CD14-positive monocyte (primary cell): ENCODE results near the gene ALDH4A1. TPM values are rescaled to one million over a fixed set of nuclear protein-coding genes. Genes with fewer than 3 reads are reported as not detected.

ENCODE experiments used
- DNase-seq, 3 donors: peaks; one replicate each; pipeline ENCODE4 v3.0.0-alpha.2; 2011 to 2022
- H2AFZ ChIP-seq: 2 replicates; pipeline ENCODE4 v1.6.0; 2012; ENCODE audit warnings: mild to moderate bottlenecking, low read depth, low read length, inconsistent platforms; ENCODE audit not compliant: insufficient read depth, poor library complexity, severe bottlenecking
- H3K27ac ChIP-seq, 2 donors: 1 replicate in 1 of 2; 2 replicates in 1 of 2; pipeline ENCODE4 v1.5.1; 2012 to 2013; ENCODE audit warnings: low read length in 2 of 2, control low read depth in 1 of 2, inconsistent platforms in 1 of 2, low read depth in 1 of 2, mild to moderate bottlenecking in 1 of 2
- H3K27me3 ChIP-seq, 2 donors: one replicate each; pipeline versions ENCODE4 v1.6.0 to v1.6.1; 2011 to 2013; ENCODE audit warnings: low read length in 2 of 2; ENCODE audit not compliant: control insufficient read depth in 2 of 2, insufficient read depth in 2 of 2
- H3K36me3 ChIP-seq, 2 donors: replicated peaks in 1 of 2; 1 replicate in 1 of 2; 2 replicates in 1 of 2; pipeline versions ENCODE4 v1.5.1 to v1.6.1; 2012 to 2013; ENCODE audit warnings: low read length in 2 of 2, control low read depth in 1 of 2, inconsistent platforms in 1 of 2, mild to moderate bottlenecking in 1 of 2; ENCODE audit not compliant: insufficient read depth in 2 of 2, control insufficient read depth in 1 of 2
- H3K4me1 ChIP-seq, 2 donors: 1 replicate in 1 of 2; 2 replicates in 1 of 2; pipeline versions ENCODE4 v1.5.1 to v1.6.1; 2012 to 2013; ENCODE audit warnings: low read length in 2 of 2, control low read depth in 1 of 2, inconsistent platforms in 1 of 2, mild to moderate bottlenecking in 1 of 2, moderate library complexity in 1 of 2; ENCODE audit not compliant: insufficient read depth in 2 of 2, control insufficient read depth in 1 of 2
- H3K4me2 ChIP-seq: replicated peaks from 2 replicates; pipeline ENCODE3; 2012; ENCODE audit warnings: low read length, moderate library complexity, mild to moderate bottlenecking; ENCODE audit not compliant: poor library complexity, severe bottlenecking; ENCODE audit errors: extremely low read depth
- H3K4me3 ChIP-seq, 3 experiments: fragments of 200-600 bp in 1 of 3; sonication (generic) in 1 of 3; replicated peaks in 1 of 3; 1 replicate in 2 of 3; 2 replicates in 1 of 3; pipeline ENCODE4 v1.5.1; 2011 to 2013; ENCODE audit warnings: low read length in 3 of 3, mild to moderate bottlenecking in 3 of 3, control low read depth in 2 of 3, low read depth in 2 of 3, inconsistent platforms in 1 of 3, moderate library complexity in 1 of 3
- H3K79me2 ChIP-seq: 2 replicates; pipeline ENCODE4 v1.6.0; 2012; ENCODE audit warnings: mild to moderate bottlenecking, control low read depth, inconsistent platforms, low read length, moderate library complexity; ENCODE audit not compliant: insufficient read depth
- H3K9ac ChIP-seq: 2 replicates; pipeline ENCODE4 v1.6.0; 2017; ENCODE audit warnings: low read length, mild to moderate bottlenecking; ENCODE audit not compliant: insufficient read depth, poor library complexity, severe bottlenecking
- H3K9me3 ChIP-seq, 2 donors: replicated peaks in 1 of 2; 1 replicate in 1 of 2; 2 replicates in 1 of 2; pipeline versions ENCODE4 v1.5.1 to v1.6.1; 2012 to 2013; ENCODE audit warnings: low read length in 2 of 2, control low read depth in 1 of 2; ENCODE audit not compliant: control insufficient read depth in 1 of 2, insufficient read depth in 1 of 2
- H4K20me1 ChIP-seq: 2 replicates; pipeline ENCODE4 v1.6.0; 2012; ENCODE audit warnings: mild to moderate bottlenecking, low read length, control low read depth, moderate library complexity; ENCODE audit not compliant: insufficient read depth
- H3K27ac Mint-ChIP-seq, 7 donors: one replicate each; pipeline ENCODE4 v1.8.0; 2020; ENCODE audit warnings: mild to moderate bottlenecking in 7 of 7, mixed read lengths in 7 of 7, moderate library complexity in 6 of 7, inconsistent platforms in 2 of 7
- H3K27me3 Mint-ChIP-seq, 3 donors: one replicate each; pipeline ENCODE4 v1.8.0; 2021 to 2022; ENCODE audit warnings: low read depth in 3 of 3, mild to moderate bottlenecking in 3 of 3, mixed read lengths in 3 of 3, moderate library complexity in 3 of 3, inconsistent platforms in 1 of 3
- H3K36me3 Mint-ChIP-seq, 2 donors: one replicate each; pipeline ENCODE4 v1.8.0; 2020; ENCODE audit warnings: mixed read lengths in 2 of 2, inconsistent platforms in 1 of 2, mild to moderate bottlenecking in 1 of 2
- H3K4me1 Mint-ChIP-seq: one replicate; pipeline ENCODE4 v1.8.0; 2020; ENCODE audit warnings: mild to moderate bottlenecking, mixed read lengths
- H3K4me3 Mint-ChIP-seq, 2 donors: one replicate each; pipeline ENCODE4 v1.8.0; 2020; ENCODE audit warnings: mild to moderate bottlenecking in 2 of 2, mixed read lengths in 2 of 2, moderate library complexity in 1 of 2
- H3K9me3 Mint-ChIP-seq, 7 donors: one replicate each; pipeline ENCODE4 v1.8.0; 2020 to 2022; ENCODE audit warnings: mixed read lengths in 7 of 7, mild to moderate bottlenecking in 6 of 7, moderate library complexity in 6 of 7, inconsistent platforms in 2 of 7
- CTCF ChIP-seq: fragments of 200-600 bp; IDR thresholded peaks from one replicate; pipeline ENCODE4 v1.8.0; 2022; ENCODE audit warnings: antibody characterized with exemption, mild to moderate bottlenecking
- WGBS: methylation state at CpG from one replicate; pipeline ENCODE4 v1.1.5; 2013; ENCODE audit warnings: missing lambda C conversion rate; ENCODE audit not compliant: insufficient coverage; 5-methylcytosine and 5-hydroxymethylcytosine counted together
- intact Hi-C, 2 donors: fragments of 100-400 bp; cut with micrococcal nuclease; formaldehyde crosslinking; loops; one replicate each; pipeline versions ENCODE4 v1.15.0 to v1.15.1; 2023
- polyA plus RNA-seq, 3 donors: library from polyadenylated mRNA; depleted of rRNA in 1 of 3; unstranded in 2 of 3; stranded (reverse) in 1 of 3; fragments of 300-500 nt in 2 of 3; fragments of >200 nt in 1 of 3; fragmentation: Illumina TruSeq in 2 of 3; gene quantifications; 1 replicate in 2 of 3; 2 replicates in 1 of 3; pipeline ENCODE4 v1.2.3, GENCODE V29; 2012 to 2021

Gene ALDH4A1
- polyA plus RNA-seq, 3 donors, result 4.8 to 7.8 (median 6.1) TPM

DNA sequence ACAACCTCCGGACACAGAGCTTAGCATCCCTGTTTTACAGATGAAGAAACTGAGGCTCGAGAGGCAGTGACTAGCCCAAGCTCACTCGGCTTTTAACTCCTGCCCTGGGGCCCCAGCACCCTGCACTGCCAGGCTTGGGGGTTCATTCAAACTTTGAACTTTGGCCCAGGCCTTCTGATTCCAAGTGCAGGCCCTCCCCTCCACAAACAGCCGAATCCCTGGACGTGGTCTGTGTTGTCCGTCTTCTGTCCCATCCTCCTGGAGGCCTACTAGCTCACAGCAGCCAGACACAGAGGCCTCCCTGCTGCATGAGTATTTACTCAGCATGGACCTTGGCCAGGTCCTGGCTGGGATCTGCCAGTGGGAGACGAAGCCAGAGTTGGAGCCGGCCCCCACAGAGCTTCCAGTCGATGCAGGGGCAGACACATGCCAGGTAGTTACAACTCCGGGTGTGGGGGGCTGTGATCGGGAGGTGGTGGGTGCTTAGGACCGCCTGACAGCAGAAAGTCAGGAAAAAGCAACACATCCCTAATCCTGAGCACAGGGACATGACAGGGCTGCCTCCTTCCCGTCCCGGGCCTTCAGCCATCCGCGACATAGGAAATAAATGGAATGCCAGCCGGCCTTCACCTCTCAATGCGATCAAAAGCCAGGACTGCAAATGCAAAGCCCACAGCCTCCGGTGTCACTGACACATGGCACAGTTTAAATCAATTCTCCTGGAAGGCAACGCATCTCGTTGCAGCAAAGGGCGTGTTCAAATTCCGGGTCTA, 46.7 kb upstream of the ALDH4A1 start:
- Histone ChIP-seq H2AFZ (no peak overlapping the region), H3K4me1 (peaks cover 55 to 76% of the 10 kb centered on the region in 2 donors), H3K79me2 (peaks cover 77% of the 10 kb centered on the region), H3K36me3 (no peaks in the 10 kb centered on the region), H3K9ac (no peak overlapping the region), H3K27me3 (peaks cover 0 to 7% of the 10 kb centered on the region in 2 donors), H3K4me3 (peak overlapping the region in 1 of 3 experiments; percentile 79), H4K20me1 (peaks cover 55% of the 10 kb centered on the region), H3K27ac (peak overlapping the region in 1 of 2 donors; percentile 97), H3K9me3 (no peaks in the 10 kb centered on the region), H3K4me2 (peak overlapping the region; percentile 76)
- H3K36me3 Mint-ChIP-seq, result peaks cover 17 to 19% of the 10 kb centered on the region in 2 donors
- peaks cover 0 to 1% (median 0%) of the 10 kb centered on the region in 7 donors for H3K9me3 Mint-ChIP-seq
- peak overlapping the region; percentile 87 to 93 for H3K4me3 Mint-ChIP-seq
- WGBS, result 67% methylated on average over 20 of the region's 23 CpGs
- peaks cover 6 to 9% (median 8%) of the 10 kb centered on the region in 3 donors for H3K27me3 Mint-ChIP-seq
- H3K4me1 Mint-ChIP-seq, result peaks cover 81% of the 10 kb centered on the region
- DNase-seq, result no peak
- peak overlapping the region in 5 of 7 donors; percentile 31 to 100 (median 45) for H3K27ac Mint-ChIP-seq
- intact Hi-C loops, result no loop called here
- no peak for TF ChIP-seq CTCF

GRCh38 chr1:18948048-18948912, 45.9 kb upstream of the ALDH4A1 start:
- H3K36me3 Mint-ChIP-seq, result peaks cover 14 to 18% of the 10 kb centered on the region in 2 donors
- no peaks in the 10 kb centered on the region for H3K9me3 Mint-ChIP-seq
- DNase-seq, result no peak
- no peak for TF ChIP-seq CTCF
- Histone ChIP-seq H3K79me2 (peaks cover 69% of the 10 kb centered on the region), H3K4me2 (no peak overlapping the region), H3K4me3 (no peak overlapping the region), H3K9ac (no peak overlapping the region), H2AFZ (no peak overlapping the region), H4K20me1 (peaks cover 56% of the 10 kb centered on the region), H3K36me3 (no peaks in the 10 kb centered on the region), H3K9me3 (no peaks in the 10 kb centered on the region), H3K27me3 (peaks cover 0 to 5% of the 10 kb centered on the region in 2 donors), H3K27ac (no peak overlapping the region), H3K4me1 (peaks cover 53 to 67% of the 10 kb centered on the region in 2 donors)
- WGBS, result 63% methylated on average over 10 of the region's 15 CpGs
- peaks cover 77% of the 10 kb centered on the region for H3K4me1 Mint-ChIP-seq
- intact Hi-C loops, result no loop called here
- peak overlapping the region in 4 of 7 donors; percentile 4 to 54 (median 40) for H3K27ac Mint-ChIP-seq
- peaks cover 0 to 6% (median 2%) of the 10 kb centered on the region in 3 donors for H3K27me3 Mint-ChIP-seq
- H3K4me3 Mint-ChIP-seq, result no peak overlapping the region
